ENCODE measurements around the gene EMCN.
A peak's percentile ranks its signal among the peaks of the same experiment; 100 is the strongest.
"Not testable (repeated sequence)": the region's sequence is repeated elsewhere in the genome, so short reads cannot be mapped to it uniquely, and the experiment has no call there.

EMCN gene

GRCh38 chr4:100545427-100545826, 27.6 kb upstream of the EMCN start:
- TF ChIP-seq, protein P1, sequence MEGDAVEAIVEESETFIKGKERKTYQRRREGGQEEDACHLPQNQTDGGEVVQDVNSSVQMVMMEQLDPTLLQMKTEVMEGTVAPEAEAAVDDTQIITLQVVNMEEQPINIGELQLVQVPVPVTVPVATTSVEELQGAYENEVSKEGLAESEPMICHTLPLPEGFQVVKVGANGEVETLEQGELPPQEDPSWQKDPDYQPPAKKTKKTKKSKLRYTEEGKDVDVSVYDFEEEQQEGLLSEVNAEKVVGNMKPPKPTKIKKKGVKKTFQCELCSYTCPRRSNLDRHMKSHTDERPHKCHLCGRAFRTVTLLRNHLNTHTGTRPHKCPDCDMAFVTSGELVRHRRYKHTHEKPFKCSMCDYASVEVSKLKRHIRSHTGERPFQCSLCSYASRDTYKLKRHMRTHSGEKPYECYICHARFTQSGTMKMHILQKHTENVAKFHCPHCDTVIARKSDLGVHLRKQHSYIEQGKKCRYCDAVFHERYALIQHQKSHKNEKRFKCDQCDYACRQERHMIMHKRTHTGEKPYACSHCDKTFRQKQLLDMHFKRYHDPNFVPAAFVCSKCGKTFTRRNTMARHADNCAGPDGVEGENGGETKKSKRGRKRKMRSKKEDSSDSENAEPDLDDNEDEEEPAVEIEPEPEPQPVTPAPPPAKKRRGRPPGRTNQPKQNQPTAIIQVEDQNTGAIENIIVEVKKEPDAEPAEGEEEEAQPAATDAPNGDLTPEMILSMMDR (IDR thresholded peaks at IDR 0.05), result no peak
- no peak for DNase-seq (ENCODE audit: low spot score)
- Histone ChIP-seq H3K27ac (no peak overlapping the region), H3K4me3 (no peak overlapping the region)

DNA sequence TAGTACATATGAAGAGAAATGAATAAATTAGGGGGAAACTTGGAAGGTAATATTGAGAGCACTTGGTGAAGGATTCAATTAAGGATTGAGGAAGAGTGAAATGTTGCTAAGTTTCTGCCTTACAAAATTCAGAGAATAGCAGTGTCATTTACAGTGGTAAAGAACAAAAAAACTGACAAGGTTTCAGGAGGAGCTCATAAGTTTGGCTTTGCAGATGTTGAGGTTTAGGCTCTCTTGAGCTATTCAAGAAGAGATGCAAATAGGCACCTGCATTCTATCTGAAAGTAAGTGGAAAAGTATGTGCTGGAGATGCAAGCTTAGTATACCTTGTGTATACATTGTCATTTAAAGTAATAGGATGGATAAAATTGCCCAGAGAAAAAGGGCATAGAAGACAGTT, 22.3 kb upstream of the EMCN start:
- TF ChIP-seq, protein P1 (IDR thresholded peaks at IDR 0.05), result no peak
- Histone ChIP-seq H3K27ac (no peak overlapping the region), H3K4me3 (no peak overlapping the region)
- no peak for DNase-seq (ENCODE audit: low spot score)

DNA sequence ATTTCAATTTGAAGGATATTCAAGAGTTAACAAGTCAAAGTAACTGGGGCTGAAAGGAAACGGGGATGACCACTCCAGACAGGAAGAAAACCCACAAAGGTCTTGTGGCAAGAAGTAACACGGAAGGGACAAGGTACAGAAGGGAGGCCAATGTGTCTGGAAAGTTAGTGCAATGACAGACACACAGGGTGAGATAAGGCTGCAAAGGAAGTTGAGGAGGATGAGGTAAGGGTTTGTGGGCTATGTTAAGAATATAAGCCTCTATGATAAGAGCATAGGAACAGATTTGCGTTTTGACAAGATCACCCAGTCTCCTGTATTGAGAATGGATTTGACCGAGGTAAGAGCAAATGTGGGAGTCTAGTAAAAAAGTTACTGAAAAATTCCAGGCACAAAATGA, 21.9 kb upstream of the EMCN start:
- TF ChIP-seq, protein P1 (IDR thresholded peaks at IDR 0.05), result no peak
- no peak for DNase-seq (ENCODE audit: low spot score)
- no peak overlapping the region for H3K27ac ChIP-seq
- H3K4me3 ChIP-seq, result no peak overlapping the region

- Histone ChIP-seq H3K27ac (no peak overlapping the region), H3K4me3 (no peak overlapping the region)
- no peak for DNase-seq (ENCODE audit: low spot score)
- TF ChIP-seq, protein P1 (IDR thresholded peaks at IDR 0.05), result no peak
Measured at GRCh38 chr4:100533741-100534140, 15.9 kb upstream of the EMCN start.

- H3K4me3 ChIP-seq; H3K27ac ChIP-seq; DNase-seq (ENCODE audit: low spot score): not testable (repeated sequence)
Measured at GRCh38 chr4:100530161-100530560, 12.3 kb upstream of the EMCN start.

DNA sequence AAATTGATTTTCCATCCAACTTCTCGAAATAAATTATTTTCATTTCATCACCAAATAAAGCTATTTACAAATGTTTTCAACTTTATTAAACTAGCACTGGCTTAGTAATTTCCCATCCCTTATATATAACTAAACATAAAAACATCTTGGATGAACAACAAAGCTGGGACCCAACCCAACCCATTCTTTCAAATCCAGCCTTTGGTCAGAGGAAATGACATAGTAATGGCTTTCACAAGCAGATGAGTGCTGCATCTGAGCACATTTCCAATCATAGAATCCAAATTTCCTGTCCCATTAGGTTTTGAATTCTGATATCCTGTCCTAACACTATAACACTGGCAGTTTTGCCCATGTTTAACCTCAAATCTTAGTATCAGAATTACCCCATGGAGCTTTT, 7.9 kb upstream of the EMCN start:
- DNase-seq (ENCODE audit: low spot score), result no peak
- TF ChIP-seq, protein P1 (IDR thresholded peaks at IDR 0.05), result no peak
- no peak overlapping the region for H3K4me3 ChIP-seq
- no peak overlapping the region for H3K27ac ChIP-seq

GRCh38 chr4:100519205-100519604, 1.4 kb upstream of the EMCN start:
- H3K27ac ChIP-seq, result no peak overlapping the region
- DNase-seq (ENCODE audit: low spot score), result no peak
- no peak overlapping the region for H3K4me3 ChIP-seq
- TF ChIP-seq, protein P1 (IDR thresholded peaks at IDR 0.05), result no peak

DNA sequence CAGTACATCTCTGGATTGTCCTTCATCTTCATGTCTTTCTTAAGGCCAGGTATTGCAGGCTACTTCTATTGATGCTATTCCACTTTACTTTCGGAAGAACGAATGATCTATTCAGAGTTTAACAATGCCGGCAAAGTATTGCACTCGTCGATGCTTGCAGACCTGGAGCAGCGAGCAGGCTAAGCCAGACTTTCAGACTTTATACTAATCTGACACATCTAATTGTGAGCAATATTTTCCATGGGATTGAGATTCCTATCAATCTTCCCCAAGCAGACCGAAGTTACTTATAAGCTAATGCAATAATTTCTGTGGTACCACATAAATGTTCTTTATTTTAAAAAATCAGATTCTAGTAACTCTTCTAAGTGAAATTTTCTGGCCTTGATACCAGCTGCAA, 1.6 kb downstream of the EMCN start:
- TF ChIP-seq, protein P1 (IDR thresholded peaks at IDR 0.05), result no peak
- Histone ChIP-seq H3K27ac (peak overlapping the region in 1 of 2 donors; percentile 20), H3K4me3 (peak overlapping the region; percentile 26)
- no peak for DNase-seq (ENCODE audit: low spot score)
